Neural cell (in vitro differentiated cells): ENCODE measurements around the gene LRIT1.

ENCODE experiments used
- MXI1 ChIP-seq: fragments of 450-650 bp; conservative IDR thresholded peaks from 2 replicates; pipeline ENCODE4 v1.6.1; 2014; ENCODE audit warnings: antibody characterized with exemption, mild to moderate bottlenecking; ENCODE audit not compliant: poor library complexity, severe bottlenecking
- TF ChIP-seq, protein P1 (sequence below): IDR thresholded peaks from 2 replicates; pipeline ENCODE4 v1.6.1; 2012; ENCODE audit warnings: borderline replicate concordance

DNA sequence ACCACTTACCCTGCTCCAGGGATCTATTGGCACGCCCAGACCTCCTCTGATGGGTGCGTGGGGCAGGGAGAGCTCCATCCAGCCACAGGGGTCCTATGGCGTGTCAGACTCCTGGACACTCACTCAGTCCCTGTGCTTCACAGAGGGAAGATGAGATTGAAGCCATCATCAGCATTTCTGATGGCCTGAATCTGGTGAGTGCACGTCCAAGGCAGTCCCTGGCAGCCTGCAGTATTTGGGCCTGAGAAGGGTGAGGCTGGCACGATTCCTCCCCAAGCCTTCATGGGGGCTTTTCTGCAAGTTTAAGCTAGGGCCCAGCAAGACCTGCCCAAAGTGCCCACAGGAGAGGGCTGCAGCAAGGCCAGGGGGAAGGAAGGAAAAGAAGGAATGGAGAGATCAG lies 43.7 kb downstream of the LRIT1 start:
- TF ChIP-seq, protein P1, sequence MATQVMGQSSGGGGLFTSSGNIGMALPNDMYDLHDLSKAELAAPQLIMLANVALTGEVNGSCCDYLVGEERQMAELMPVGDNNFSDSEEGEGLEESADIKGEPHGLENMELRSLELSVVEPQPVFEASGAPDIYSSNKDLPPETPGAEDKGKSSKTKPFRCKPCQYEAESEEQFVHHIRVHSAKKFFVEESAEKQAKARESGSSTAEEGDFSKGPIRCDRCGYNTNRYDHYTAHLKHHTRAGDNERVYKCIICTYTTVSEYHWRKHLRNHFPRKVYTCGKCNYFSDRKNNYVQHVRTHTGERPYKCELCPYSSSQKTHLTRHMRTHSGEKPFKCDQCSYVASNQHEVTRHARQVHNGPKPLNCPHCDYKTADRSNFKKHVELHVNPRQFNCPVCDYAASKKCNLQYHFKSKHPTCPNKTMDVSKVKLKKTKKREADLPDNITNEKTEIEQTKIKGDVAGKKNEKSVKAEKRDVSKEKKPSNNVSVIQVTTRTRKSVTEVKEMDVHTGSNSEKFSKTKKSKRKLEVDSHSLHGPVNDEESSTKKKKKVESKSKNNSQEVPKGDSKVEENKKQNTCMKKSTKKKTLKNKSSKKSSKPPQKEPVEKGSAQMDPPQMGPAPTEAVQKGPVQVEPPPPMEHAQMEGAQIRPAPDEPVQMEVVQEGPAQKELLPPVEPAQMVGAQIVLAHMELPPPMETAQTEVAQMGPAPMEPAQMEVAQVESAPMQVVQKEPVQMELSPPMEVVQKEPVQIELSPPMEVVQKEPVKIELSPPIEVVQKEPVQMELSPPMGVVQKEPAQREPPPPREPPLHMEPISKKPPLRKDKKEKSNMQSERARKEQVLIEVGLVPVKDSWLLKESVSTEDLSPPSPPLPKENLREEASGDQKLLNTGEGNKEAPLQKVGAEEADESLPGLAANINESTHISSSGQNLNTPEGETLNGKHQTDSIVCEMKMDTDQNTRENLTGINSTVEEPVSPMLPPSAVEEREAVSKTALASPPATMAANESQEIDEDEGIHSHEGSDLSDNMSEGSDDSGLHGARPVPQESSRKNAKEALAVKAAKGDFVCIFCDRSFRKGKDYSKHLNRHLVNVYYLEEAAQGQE: no peak
- no peak for TF ChIP-seq MXI1
